ENCODE results near the gene GLUD1. TPM values are rescaled to one million over a fixed set of nuclear protein-coding genes. Genes with fewer than 3 reads are reported as not detected.
"Not testable (repeated sequence)": the region's sequence is repeated elsewhere in the genome, so short reads cannot be mapped to it uniquely, and the experiment has no call there.

GLUD1 gene
- total RNA-seq, 1 experiment from 2014 or later = 138 TPM

DNA sequence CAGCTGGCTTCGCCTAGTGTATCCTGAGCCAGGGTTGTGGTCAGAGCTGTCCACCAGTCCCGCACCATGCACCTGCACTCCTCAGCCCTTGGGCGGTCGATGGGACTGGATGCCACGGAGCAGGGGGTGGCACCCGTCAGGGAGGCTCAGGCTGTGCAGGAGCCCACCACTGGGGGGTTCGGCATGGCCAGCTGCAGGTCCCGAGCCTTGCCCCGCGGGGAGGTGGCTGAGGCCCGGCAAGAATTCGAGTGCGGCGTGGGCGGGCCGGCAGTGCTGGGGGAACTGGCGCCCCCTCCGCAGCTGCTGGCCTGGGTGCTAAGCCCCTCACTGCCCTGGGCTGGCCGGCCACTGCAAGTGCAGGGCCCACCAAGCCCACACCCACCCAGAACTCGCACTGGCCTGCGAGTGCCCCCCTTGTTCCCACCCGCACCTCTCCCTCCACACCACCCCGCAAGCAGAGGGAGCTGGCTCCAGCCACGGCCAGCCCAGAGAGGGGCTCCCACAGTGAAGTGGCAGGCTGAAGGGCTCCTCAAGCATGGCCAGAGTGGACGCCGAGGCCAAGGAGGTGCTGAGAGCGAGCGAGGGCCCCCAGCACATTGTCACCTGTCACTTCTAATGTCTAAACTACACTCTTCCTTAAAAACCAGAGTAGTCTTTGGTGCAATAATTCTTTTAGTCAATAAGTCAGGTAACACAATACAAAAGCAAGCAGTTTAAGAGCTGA lies 63.6 kb downstream of the GLUD1 start:
- CTCF ChIA-PET = no interaction called here
- Histone ChIP-seq H3K4me3 (ENCODE audit: low read depth in 2 of 2, low read length in 2 of 2) (no peak overlapping the region), H3K27ac (ENCODE audit: low read length) (no peak overlapping the region), H3K27me3 (ENCODE audit: control insufficient read depth, insufficient read depth, low read length) (no peaks in the 10 kb centered on the region), H3K36me3 (ENCODE audit: control insufficient read depth, insufficient read depth, low read length) (no peaks in the 10 kb centered on the region), H3K9me3 (ENCODE audit: control insufficient read depth, insufficient read depth, low read depth, low read length) (peaks cover 7% of the 10 kb centered on the region; the same call in 1 of the 2 replicates), H3K4me1 (ENCODE audit: control insufficient read depth, insufficient read depth, low read length) (no peaks in the 10 kb centered on the region)
- in situ Hi-C loops (cut with HindIII; ENCODE audit: low pct_unique_long_range_greater_than_20kb, low sequenced_read_pairs) (no loop called here), intact Hi-C loops (cut with micrococcal nuclease; ENCODE audit: unreplicated experiment) (no loop called here)
- POLR2A ChIA-PET = no interaction called here
- TF ChIP-seq TCF7L2 (IDR thresholded peaks at IDR 0.05; ENCODE audit: low read depth, low read length) (no peak), SIN3A (IDR thresholded peaks at IDR 0.05; ENCODE audit: borderline replicate concordance, insufficient read depth, low read depth, low read length) (no peak), POLR2AphosphoS5 (IDR thresholded peaks at IDR 0.05; ENCODE audit: low read depth, low read length) (no peak)
- TF ChIP-seq, protein P1, sequence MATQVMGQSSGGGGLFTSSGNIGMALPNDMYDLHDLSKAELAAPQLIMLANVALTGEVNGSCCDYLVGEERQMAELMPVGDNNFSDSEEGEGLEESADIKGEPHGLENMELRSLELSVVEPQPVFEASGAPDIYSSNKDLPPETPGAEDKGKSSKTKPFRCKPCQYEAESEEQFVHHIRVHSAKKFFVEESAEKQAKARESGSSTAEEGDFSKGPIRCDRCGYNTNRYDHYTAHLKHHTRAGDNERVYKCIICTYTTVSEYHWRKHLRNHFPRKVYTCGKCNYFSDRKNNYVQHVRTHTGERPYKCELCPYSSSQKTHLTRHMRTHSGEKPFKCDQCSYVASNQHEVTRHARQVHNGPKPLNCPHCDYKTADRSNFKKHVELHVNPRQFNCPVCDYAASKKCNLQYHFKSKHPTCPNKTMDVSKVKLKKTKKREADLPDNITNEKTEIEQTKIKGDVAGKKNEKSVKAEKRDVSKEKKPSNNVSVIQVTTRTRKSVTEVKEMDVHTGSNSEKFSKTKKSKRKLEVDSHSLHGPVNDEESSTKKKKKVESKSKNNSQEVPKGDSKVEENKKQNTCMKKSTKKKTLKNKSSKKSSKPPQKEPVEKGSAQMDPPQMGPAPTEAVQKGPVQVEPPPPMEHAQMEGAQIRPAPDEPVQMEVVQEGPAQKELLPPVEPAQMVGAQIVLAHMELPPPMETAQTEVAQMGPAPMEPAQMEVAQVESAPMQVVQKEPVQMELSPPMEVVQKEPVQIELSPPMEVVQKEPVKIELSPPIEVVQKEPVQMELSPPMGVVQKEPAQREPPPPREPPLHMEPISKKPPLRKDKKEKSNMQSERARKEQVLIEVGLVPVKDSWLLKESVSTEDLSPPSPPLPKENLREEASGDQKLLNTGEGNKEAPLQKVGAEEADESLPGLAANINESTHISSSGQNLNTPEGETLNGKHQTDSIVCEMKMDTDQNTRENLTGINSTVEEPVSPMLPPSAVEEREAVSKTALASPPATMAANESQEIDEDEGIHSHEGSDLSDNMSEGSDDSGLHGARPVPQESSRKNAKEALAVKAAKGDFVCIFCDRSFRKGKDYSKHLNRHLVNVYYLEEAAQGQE (IDR thresholded peaks at IDR 0.05; ENCODE audit: insufficient read depth in 1 of 2, low read depth in 2 of 2, low read length in 1 of 2) = no peak
- TF ChIP-seq, protein P2, sequence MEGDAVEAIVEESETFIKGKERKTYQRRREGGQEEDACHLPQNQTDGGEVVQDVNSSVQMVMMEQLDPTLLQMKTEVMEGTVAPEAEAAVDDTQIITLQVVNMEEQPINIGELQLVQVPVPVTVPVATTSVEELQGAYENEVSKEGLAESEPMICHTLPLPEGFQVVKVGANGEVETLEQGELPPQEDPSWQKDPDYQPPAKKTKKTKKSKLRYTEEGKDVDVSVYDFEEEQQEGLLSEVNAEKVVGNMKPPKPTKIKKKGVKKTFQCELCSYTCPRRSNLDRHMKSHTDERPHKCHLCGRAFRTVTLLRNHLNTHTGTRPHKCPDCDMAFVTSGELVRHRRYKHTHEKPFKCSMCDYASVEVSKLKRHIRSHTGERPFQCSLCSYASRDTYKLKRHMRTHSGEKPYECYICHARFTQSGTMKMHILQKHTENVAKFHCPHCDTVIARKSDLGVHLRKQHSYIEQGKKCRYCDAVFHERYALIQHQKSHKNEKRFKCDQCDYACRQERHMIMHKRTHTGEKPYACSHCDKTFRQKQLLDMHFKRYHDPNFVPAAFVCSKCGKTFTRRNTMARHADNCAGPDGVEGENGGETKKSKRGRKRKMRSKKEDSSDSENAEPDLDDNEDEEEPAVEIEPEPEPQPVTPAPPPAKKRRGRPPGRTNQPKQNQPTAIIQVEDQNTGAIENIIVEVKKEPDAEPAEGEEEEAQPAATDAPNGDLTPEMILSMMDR (IDR thresholded peaks at IDR 0.05) = no peak
- BruUV-seq (replicated peaks) = no TSS peak
- DNase-seq (ENCODE audit: low read depth, low spot score) = no peak
- ATAC-seq = no peak

DNA sequence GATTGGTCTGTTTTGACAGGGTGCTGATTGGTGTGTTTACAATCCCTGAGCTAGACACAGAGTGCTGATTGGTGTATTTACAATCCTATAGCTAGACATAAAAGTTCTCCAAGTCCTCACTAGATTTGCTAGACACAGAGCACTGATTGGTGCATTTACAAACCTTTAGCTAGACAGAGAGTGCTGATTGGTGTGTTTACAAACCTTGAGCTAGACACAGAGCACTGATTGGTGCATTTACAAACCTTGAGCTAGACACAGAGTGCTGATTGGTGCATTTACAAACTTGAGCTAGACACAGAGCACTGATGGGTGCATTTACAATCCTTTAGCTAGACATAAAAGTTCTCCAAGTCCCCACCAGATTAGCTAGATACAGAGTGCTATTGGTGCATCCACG lies 64.2 kb downstream of the GLUD1 start:
- DNase-seq (ENCODE audit: low read depth, low spot score); intact Hi-C loops (cut with micrococcal nuclease; ENCODE audit: unreplicated experiment); CTCF ChIA-PET; POLR2A ChIA-PET; H3K9me3 ChIP-seq (ENCODE audit: control insufficient read depth, insufficient read depth, low read depth, low read length); H3K4me3 ChIP-seq (ENCODE audit: low read depth in 2 of 2, low read length in 2 of 2); in situ Hi-C loops (cut with HindIII; ENCODE audit: low pct_unique_long_range_greater_than_20kb, low sequenced_read_pairs); H3K4me1 ChIP-seq (ENCODE audit: control insufficient read depth, insufficient read depth, low read length); H3K27ac ChIP-seq (ENCODE audit: low read length); H3K36me3 ChIP-seq (ENCODE audit: control insufficient read depth, insufficient read depth, low read length); H3K27me3 ChIP-seq (ENCODE audit: control insufficient read depth, insufficient read depth, low read length); BruUV-seq (replicated peaks); ATAC-seq: not testable (repeated sequence)

DNA sequence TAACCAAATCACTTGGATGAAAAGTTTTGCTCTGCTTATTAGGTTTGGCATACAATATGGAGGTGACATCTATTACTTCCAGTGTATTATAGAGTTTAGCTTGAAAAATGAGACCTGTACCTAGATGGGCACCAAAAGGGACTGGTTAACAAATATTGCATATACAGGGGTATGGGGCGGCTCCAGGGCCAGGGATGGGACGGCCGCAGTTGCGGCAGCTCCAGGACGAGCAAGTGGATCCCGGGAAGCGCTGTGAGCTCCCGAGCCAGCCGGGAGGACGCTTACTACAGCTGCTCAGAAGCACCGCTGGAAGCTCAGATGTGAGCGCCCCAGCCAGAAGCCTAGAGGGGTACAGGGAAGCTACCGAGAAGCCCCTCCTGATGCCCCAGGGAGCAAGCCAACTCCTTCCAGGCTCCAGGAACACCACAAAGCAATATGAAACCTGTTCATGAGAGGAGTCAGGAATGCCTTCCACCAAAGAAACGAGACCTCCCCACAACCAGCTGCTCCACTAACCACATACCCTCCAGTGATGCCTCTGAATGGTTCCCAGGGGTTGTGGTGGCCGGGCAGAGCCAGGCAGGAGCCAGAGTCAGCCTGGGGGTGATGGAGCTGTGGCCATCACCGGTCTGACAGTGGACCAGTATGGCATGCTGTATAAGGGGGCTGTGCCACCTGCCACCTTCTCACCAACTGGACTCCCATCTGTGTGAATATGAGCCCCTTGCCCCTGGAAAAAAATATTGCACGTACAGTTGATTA lies 67.7 kb downstream of the GLUD1 start:
- intact Hi-C loops (cut with micrococcal nuclease; ENCODE audit: unreplicated experiment); CTCF ChIA-PET; H3K9me3 ChIP-seq (ENCODE audit: control insufficient read depth, insufficient read depth, low read depth, low read length); DNase-seq (ENCODE audit: low read depth, low spot score); in situ Hi-C loops (cut with HindIII; ENCODE audit: low pct_unique_long_range_greater_than_20kb, low sequenced_read_pairs); H3K4me1 ChIP-seq (ENCODE audit: control insufficient read depth, insufficient read depth, low read length); BruUV-seq (replicated peaks); H3K27me3 ChIP-seq (ENCODE audit: control insufficient read depth, insufficient read depth, low read length); H3K4me3 ChIP-seq (ENCODE audit: low read depth in 2 of 2, low read length in 2 of 2); H3K36me3 ChIP-seq (ENCODE audit: control insufficient read depth, insufficient read depth, low read length); POLR2A ChIA-PET: not testable (repeated sequence)
- 0 out of 2 replicates have a peak, but pooled peaks have one; percentile 33 for ATAC-seq
- 0 out of 2 replicates have a peak overlapping the region, but pooled peaks have one; percentile 34 for H3K27ac ChIP-seq (ENCODE audit: low read length)

DNA sequence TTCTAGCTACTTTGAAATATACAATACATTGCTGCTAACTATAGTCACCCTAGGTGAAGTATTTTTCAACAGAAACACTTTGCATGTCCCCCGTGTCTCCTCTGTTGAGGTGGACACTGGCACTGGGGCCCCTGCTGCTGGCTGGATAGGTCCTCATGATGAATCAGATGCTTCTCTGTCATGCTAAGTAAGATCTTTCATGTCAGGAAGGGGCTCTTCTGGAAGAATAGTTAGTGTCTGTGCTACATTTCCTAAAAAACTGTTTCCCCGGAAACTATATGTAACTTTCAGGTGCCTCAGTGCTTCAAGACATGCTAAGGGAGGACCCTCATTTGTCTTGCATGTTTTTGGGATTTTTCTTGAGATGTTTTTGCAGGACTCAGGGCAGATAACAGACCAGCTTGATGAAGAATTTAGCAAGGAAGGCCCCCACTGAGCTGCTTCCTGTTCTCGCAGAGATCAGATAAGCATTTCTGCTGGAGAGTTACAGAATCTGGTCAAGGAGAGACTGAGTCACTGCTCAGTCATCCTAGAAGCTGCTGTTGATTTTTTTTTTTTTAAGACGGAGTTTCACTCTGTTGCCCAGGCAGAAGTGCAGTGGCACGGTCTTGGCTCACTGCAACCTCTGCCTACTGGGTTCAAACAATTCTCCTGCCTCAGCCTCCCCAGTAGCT lies 69.2 kb downstream of the GLUD1 start:
- H3K4me1 ChIP-seq (ENCODE audit: control insufficient read depth, insufficient read depth, low read length); H3K4me3 ChIP-seq (ENCODE audit: low read depth in 2 of 2, low read length in 2 of 2); in situ Hi-C loops (cut with HindIII; ENCODE audit: low pct_unique_long_range_greater_than_20kb, low sequenced_read_pairs); POLR2A ChIA-PET; intact Hi-C loops (cut with micrococcal nuclease; ENCODE audit: unreplicated experiment); H3K27ac ChIP-seq (ENCODE audit: low read length); H3K27me3 ChIP-seq (ENCODE audit: control insufficient read depth, insufficient read depth, low read length); BruUV-seq (replicated peaks); H3K9me3 ChIP-seq (ENCODE audit: control insufficient read depth, insufficient read depth, low read depth, low read length); H3K36me3 ChIP-seq (ENCODE audit: control insufficient read depth, insufficient read depth, low read length): not testable (repeated sequence)
- CTCF ChIA-PET = interaction anchor here (0.7 kb wide), 1 partner anchor 387 kb away, joined by 5 read pairs; no protein-coding TSS in a partner anchor
- DNase-seq (ENCODE audit: low read depth, low spot score) = peak; percentile 46
- ATAC-seq = peak; percentile 77; the same call in 1 of the 2 replicates

DNA sequence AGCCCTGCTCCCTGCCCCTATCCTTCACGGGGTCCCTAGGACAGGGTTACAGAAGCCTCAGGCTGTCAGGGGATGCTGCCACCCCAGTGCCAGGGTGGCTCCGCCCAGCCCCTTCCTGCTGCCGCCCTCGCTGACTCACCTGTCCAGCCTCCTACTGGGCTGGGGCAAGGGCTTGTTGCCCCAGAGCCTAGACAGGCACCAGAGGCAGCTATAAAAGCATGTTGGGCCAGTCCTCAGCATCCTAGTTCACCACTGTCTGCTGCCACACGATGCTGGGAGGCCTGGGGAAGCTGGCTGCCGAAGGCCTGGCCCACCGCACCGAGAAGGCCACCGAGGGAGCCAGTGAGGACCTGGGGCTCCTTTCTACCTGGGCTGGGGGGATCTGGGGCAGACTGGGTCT lies 74.6 kb downstream of the GLUD1 start, which contains the start of gene FAM25A:
Gene FAM25A, plus strand, starts transcription at position 239 of the 400 bp plus-strand sequence. Its CDS starts 31 bp downstream, at position 270.
- ATAC-seq; H3K9me3 ChIP-seq (ENCODE audit: control insufficient read depth, insufficient read depth, low read depth, low read length); intact Hi-C loops (cut with micrococcal nuclease; ENCODE audit: unreplicated experiment); in situ Hi-C loops (cut with HindIII; ENCODE audit: low pct_unique_long_range_greater_than_20kb, low sequenced_read_pairs); BruUV-seq (replicated peaks); H3K4me3 ChIP-seq (ENCODE audit: low read depth in 2 of 2, low read length in 2 of 2); CTCF ChIA-PET; POLR2A ChIA-PET; H3K27ac ChIP-seq (ENCODE audit: low read length); H3K4me1 ChIP-seq (ENCODE audit: control insufficient read depth, insufficient read depth, low read length); DNase-seq (ENCODE audit: low read depth, low spot score); H3K27me3 ChIP-seq (ENCODE audit: control insufficient read depth, insufficient read depth, low read length); H3K36me3 ChIP-seq (ENCODE audit: control insufficient read depth, insufficient read depth, low read length): not testable (repeated sequence)
